HL-60 (cell line): Measurements from ENCODE around the gene WSB2.

Experiments
- DNase-seq, 2 experiments: peaks; one replicate each; pipeline ENCODE4 v3.0.0-alpha.2; 2010 to 2020; ENCODE audit warnings: low read depth in 1 of 2, low spot score in 1 of 2
- H3K27ac ChIP-seq: fragments of 250-450 bp; sonication (Bioruptor Pico); replicated peaks from 2 replicates; pipeline ENCODE4 v1.5.1; 2020; ENCODE audit warnings: mild to moderate bottlenecking, moderate library complexity
- H3K27me3 ChIP-seq: fragments of 250-450 bp; sonication (Bioruptor Pico); 2 replicates; pipeline ENCODE4 v1.5.1; 2021; ENCODE audit warnings: mild to moderate bottlenecking, moderate library complexity; ENCODE audit not compliant: insufficient read depth, poor library complexity, severe bottlenecking
- H3K4me3 ChIP-seq: replicated peaks from 2 replicates; pipeline ENCODE4 v1.5.1; 2011; ENCODE audit warnings: mild to moderate bottlenecking, control low read depth, low read length; ENCODE audit not compliant: insufficient read depth
- GABPA ChIP-seq: IDR thresholded peaks from 2 replicates; pipeline ENCODE4 v1.6.1; 2012; ENCODE audit warnings: low read depth
- POLR2AphosphoS5 ChIP-seq: IDR thresholded peaks from 2 replicates; pipeline ENCODE4 v1.6.1; 2012; ENCODE audit warnings: low read depth
- SPI1 ChIP-seq: IDR thresholded peaks from 2 replicates; pipeline ENCODE4 v1.6.1; 2012; ENCODE audit warnings: low read depth, mild to moderate bottlenecking, borderline replicate concordance
- TF ChIP-seq, protein P1 (sequence below): IDR thresholded peaks from one replicate; pipeline ENCODE4 v1.5.1; 2011; ENCODE audit warnings: low read length, control low read depth, inconsistent platforms; ENCODE audit not compliant: insufficient read depth
- TF ChIP-seq, protein P2 (sequence below): IDR thresholded peaks from 2 replicates; pipeline ENCODE4 v1.6.1; 2012; ENCODE audit warnings: low read depth; ENCODE audit not compliant: insufficient replicate concordance

The WSB2 gene

GRCh38 chr12:118059341-118060191 is 1.4 kb downstream of the WSB2 start:
- Histone ChIP-seq H3K27me3 (peaks cover 19% of the 10 kb centered on the region), H3K27ac (no peak overlapping the region)
- no peak for DNase-seq

DNA sequence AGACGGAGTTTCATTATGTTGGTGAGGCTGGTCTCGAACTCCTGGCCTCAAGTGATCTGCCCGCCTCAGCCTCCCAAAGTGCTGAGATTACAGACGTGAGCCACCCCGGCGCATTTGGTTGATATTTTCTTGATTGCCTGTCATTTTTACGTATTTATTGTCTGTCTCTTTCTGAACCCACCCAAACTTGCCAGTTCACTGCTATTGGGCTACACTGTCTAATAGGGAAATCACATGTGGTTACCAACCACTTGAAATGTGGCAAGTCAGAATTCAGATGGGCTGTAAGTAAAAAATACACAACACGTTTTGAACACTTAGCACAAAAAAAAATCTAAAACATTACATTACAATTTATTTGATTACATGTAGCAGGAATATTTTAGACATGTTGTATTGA is 2.1 kb downstream of the WSB2 start:
- DNase-seq: no peak
- Histone ChIP-seq H3K27me3 (peaks cover 19% of the 10 kb centered on the region), H3K27ac (no peak overlapping the region), H3K4me3 (no peak overlapping the region)
- TF ChIP-seq, protein P1, sequence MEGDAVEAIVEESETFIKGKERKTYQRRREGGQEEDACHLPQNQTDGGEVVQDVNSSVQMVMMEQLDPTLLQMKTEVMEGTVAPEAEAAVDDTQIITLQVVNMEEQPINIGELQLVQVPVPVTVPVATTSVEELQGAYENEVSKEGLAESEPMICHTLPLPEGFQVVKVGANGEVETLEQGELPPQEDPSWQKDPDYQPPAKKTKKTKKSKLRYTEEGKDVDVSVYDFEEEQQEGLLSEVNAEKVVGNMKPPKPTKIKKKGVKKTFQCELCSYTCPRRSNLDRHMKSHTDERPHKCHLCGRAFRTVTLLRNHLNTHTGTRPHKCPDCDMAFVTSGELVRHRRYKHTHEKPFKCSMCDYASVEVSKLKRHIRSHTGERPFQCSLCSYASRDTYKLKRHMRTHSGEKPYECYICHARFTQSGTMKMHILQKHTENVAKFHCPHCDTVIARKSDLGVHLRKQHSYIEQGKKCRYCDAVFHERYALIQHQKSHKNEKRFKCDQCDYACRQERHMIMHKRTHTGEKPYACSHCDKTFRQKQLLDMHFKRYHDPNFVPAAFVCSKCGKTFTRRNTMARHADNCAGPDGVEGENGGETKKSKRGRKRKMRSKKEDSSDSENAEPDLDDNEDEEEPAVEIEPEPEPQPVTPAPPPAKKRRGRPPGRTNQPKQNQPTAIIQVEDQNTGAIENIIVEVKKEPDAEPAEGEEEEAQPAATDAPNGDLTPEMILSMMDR: no peak
- TF ChIP-seq POLR2AphosphoS5: no peak
- TF ChIP-seq, protein P2, sequence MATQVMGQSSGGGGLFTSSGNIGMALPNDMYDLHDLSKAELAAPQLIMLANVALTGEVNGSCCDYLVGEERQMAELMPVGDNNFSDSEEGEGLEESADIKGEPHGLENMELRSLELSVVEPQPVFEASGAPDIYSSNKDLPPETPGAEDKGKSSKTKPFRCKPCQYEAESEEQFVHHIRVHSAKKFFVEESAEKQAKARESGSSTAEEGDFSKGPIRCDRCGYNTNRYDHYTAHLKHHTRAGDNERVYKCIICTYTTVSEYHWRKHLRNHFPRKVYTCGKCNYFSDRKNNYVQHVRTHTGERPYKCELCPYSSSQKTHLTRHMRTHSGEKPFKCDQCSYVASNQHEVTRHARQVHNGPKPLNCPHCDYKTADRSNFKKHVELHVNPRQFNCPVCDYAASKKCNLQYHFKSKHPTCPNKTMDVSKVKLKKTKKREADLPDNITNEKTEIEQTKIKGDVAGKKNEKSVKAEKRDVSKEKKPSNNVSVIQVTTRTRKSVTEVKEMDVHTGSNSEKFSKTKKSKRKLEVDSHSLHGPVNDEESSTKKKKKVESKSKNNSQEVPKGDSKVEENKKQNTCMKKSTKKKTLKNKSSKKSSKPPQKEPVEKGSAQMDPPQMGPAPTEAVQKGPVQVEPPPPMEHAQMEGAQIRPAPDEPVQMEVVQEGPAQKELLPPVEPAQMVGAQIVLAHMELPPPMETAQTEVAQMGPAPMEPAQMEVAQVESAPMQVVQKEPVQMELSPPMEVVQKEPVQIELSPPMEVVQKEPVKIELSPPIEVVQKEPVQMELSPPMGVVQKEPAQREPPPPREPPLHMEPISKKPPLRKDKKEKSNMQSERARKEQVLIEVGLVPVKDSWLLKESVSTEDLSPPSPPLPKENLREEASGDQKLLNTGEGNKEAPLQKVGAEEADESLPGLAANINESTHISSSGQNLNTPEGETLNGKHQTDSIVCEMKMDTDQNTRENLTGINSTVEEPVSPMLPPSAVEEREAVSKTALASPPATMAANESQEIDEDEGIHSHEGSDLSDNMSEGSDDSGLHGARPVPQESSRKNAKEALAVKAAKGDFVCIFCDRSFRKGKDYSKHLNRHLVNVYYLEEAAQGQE: no peak
- TF ChIP-seq SPI1: no peak

More at GRCh38 chr12:118059341-118060191, 1.4 kb downstream of the WSB2 start:
- TF ChIP-seq SPI1 (no peak), POLR2AphosphoS5 (no peak), GABPA (no peak)
- TF ChIP-seq, protein P2: no peak
- TF ChIP-seq, protein P1: no peak
- H3K4me3 ChIP-seq: no peak overlapping the region

- TF ChIP-seq, protein P2: no peak
- TF ChIP-seq GABPA (no peak), SPI1 (no peak), POLR2AphosphoS5 (no peak)
- TF ChIP-seq, protein P1: no peak
- no peak overlapping the region for H3K27ac ChIP-seq
- no peak for DNase-seq
- H3K4me3 ChIP-seq: no peak overlapping the region
- H3K27me3 ChIP-seq: peaks cover 19% of the 10 kb centered on the region
Observed at GRCh38 chr12:118058227-118058626, 2.8 kb downstream of the WSB2 start.
